Muscle of back (tissue), 11 donors: ENCODE data around the gene TMEM190. TPM values are rescaled to one million over a fixed set of nuclear protein-coding genes. Genes with fewer than 3 reads are reported as not detected.

ENCODE experiments used
- DNase-seq, 3 donors: peaks; one replicate each; pipeline versions ENCODE4 v3.0.0 to v3.0.0-alpha.2; 2013
- polyA plus RNA-seq, 10 donors: library from polyadenylated mRNA; unstranded; fragments of 120-200 nt; gene quantifications; one replicate each; pipeline ENCODE4 v1.2.1, GENCODE V29; 2013; ENCODE audit not compliant: insufficient read length in 10 of 10

TMEM190 gene
- polyA plus RNA-seq, 10 donors: not detected

- no peak for DNase-seq
Observed at GRCh38 chr19:55350620-55351315, 25.9 kb upstream of the TMEM190 start.

GRCh38 chr19:55352040-55352439 is 24.6 kb upstream of the TMEM190 start:
- DNase-seq: no peak

GRCh38 chr19:55352549-55353145 is 24.0 kb upstream of the TMEM190 start:
- DNase-seq: no peak

- no peak for DNase-seq
Observed at GRCh38 chr19:55353356-55353802, 23.2 kb upstream of the TMEM190 start.

GRCh38 chr19:55353803-55354697 is 22.6 kb upstream of the TMEM190 start:
- DNase-seq: peak in 1 of 3 donors; percentile 63

GRCh38 chr19:55354698-55355212 is 21.9 kb upstream of the TMEM190 start, which contains the start of gene COX6B2:
Gene COX6B2, minus strand, starts transcription at chr19:55354719. Its CDS starts 198 bp downstream, at chr19:55354521.
- no peak for DNase-seq

GRCh38 chr19:55355213-55355821 is 21.3 kb upstream of the TMEM190 start:
- DNase-seq: no peak

GRCh38 chr19:55358493-55358892 is 18.1 kb upstream of the TMEM190 start:
- no peak for DNase-seq

- no peak for DNase-seq
Observed at GRCh38 chr19:55358943-55359908, 17.4 kb upstream of the TMEM190 start.

- DNase-seq: no peak
Observed at GRCh38 chr19:55360902-55361301, 15.7 kb upstream of the TMEM190 start.

- no peak for DNase-seq
Observed at GRCh38 chr19:55362174-55362989, 14.2 kb upstream of the TMEM190 start.

GRCh38 chr19:55362990-55363716 is 13.5 kb upstream of the TMEM190 start, which contains the start of gene GARIN5B:
Gene GARIN5B, minus strand, starts transcription at chr19:55363260. Its CDS starts 194 bp downstream, at chr19:55363066.
- DNase-seq: no peak

GRCh38 chr19:55365245-55365644 is 11.4 kb upstream of the TMEM190 start:
- DNase-seq: no peak

GRCh38 chr19:55365964-55366363 is 10.7 kb upstream of the TMEM190 start:
- DNase-seq: no peak

- DNase-seq: no peak
Observed at GRCh38 chr19:55366790-55367189, 9.8 kb upstream of the TMEM190 start.

- DNase-seq: no peak
Observed at GRCh38 chr19:55368106-55368505, 8.5 kb upstream of the TMEM190 start.

- peak in 1 of 3 donors; percentile 58 for DNase-seq
Observed at GRCh38 chr19:55368701-55369563, 7.7 kb upstream of the TMEM190 start.
